Ovary (tissue), 3 donors: ENCODE results near the gene LRIG1.

Source experiments
- CTCF ChIP-seq, 3 donors: fragments of 450-650 bp in 2 of 3; fragments of 200-600 bp in 1 of 3; IDR thresholded peaks; one replicate each; pipeline versions ENCODE4 v1.5.1 to v1.8.0; 2016 to 2022; ENCODE audit warnings: antibody characterized with exemption in 3 of 3, mild to moderate bottlenecking in 1 of 3
- EP300 ChIP-seq: sonication (generic); formaldehyde crosslinking; IDR thresholded peaks from one replicate; pipeline ENCODE4 v1.6.1; 2017; ENCODE audit warnings: antibody characterized with exemption
- donor health status: DM: no; HTN: no; CAD: no.

GRCh38 chr3:66487465-66487864 lies 13.4 kb downstream of the LRIG1 start:
- TF ChIP-seq CTCF (IDR thresholded peaks at IDR 0.05): no peak
- TF ChIP-seq EP300: no peak
